WTC11 (cell line): Measurements from ENCODE around the gene MAMDC2.

Experiments used
- AFF4 ChIP-seq: sonication (generic); formaldehyde crosslinking; IDR thresholded peaks from 2 replicates; pipeline ENCODE4 v1.8.1; 2023; ENCODE audit warnings: mild to moderate bottlenecking, missing genetic modification reagents, borderline replicate concordance
- ATF2 ChIP-seq: sonication (generic); formaldehyde crosslinking; IDR thresholded peaks from 2 replicates; pipeline ENCODE4 v1.8.1; 2022; ENCODE audit warnings: low read depth, missing genetic modification reagents, borderline replicate concordance
- CBFB ChIP-seq: sonication (generic); formaldehyde crosslinking; IDR thresholded peaks from 2 replicates; pipeline ENCODE4 v1.8.1; 2022; ENCODE audit warnings: mild to moderate bottlenecking, low read depth, missing genetic modification reagents
- CTCF ChIP-seq: fragments of 200-600 bp; IDR thresholded peaks from 2 replicates; pipeline ENCODE4 v1.8.0; 2022; ENCODE audit warnings: antibody characterized with exemption
- FOXK1 ChIP-seq: sonication (generic); formaldehyde crosslinking; IDR thresholded peaks from 2 replicates; pipeline ENCODE4 v1.8.0; 2022; ENCODE audit warnings: mild to moderate bottlenecking, moderate library complexity, missing genetic modification reagents
- GTF2I ChIP-seq: fragments of 250-450 bp; sonication (Bioruptor Pico); conservative IDR thresholded peaks from 2 replicates; pipeline ENCODE4 v1.4.0; 2021; ENCODE audit warnings: mild to moderate bottlenecking
- PRDM15 ChIP-seq: sonication (generic); formaldehyde crosslinking; IDR thresholded peaks from 2 replicates; pipeline ENCODE4 v1.8.0; 2022; ENCODE audit warnings: missing genetic modification reagents
- TP53 ChIP-seq: sonication (generic); formaldehyde crosslinking; IDR thresholded peaks from 2 replicates; pipeline ENCODE4 v1.8.1; 2023; ENCODE audit warnings: mild to moderate bottlenecking, missing genetic modification reagents
- ZNF263 ChIP-seq: sonication (generic); formaldehyde crosslinking; IDR thresholded peaks from 2 replicates; pipeline ENCODE4 v1.8.1; 2022; ENCODE audit warnings: low read depth, mild to moderate bottlenecking, moderate library complexity, missing genetic modification reagents
- ZNF317 ChIP-seq: sonication (generic); formaldehyde crosslinking; IDR thresholded peaks from 2 replicates; pipeline ENCODE4 v1.8.1; 2023; ENCODE audit warnings: low read depth, mild to moderate bottlenecking, moderate library complexity, missing genetic modification reagents, borderline replicate concordance

GRCh38 chr9:70092190-70092589 is 48.5 kb downstream of the MAMDC2 start:
- TF ChIP-seq AFF4 (no peak), CTCF (no peak), CBFB (no peak), ZNF263 (no peak), ZNF317 (CRISPR knock-in tag) (no peak), ATF2 (CRISPR knock-in tag) (no peak), GTF2I (no peak), FOXK1 (no peak), TP53 (CRISPR knock-in tag) (no peak), PRDM15 (CRISPR knock-in tag) (no peak)
